Measurements from ENCODE around the gene GPR108. TPM values are rescaled to one million over a fixed set of nuclear protein-coding genes. Genes with fewer than 3 reads are reported as not detected.

Gene GPR108
- total RNA-seq, 3 donors from 2014 or later (not counting 1 experiment from before 2014, with no cell fraction given): 66.1 to 78.0 (median 76.9) TPM

DNA sequence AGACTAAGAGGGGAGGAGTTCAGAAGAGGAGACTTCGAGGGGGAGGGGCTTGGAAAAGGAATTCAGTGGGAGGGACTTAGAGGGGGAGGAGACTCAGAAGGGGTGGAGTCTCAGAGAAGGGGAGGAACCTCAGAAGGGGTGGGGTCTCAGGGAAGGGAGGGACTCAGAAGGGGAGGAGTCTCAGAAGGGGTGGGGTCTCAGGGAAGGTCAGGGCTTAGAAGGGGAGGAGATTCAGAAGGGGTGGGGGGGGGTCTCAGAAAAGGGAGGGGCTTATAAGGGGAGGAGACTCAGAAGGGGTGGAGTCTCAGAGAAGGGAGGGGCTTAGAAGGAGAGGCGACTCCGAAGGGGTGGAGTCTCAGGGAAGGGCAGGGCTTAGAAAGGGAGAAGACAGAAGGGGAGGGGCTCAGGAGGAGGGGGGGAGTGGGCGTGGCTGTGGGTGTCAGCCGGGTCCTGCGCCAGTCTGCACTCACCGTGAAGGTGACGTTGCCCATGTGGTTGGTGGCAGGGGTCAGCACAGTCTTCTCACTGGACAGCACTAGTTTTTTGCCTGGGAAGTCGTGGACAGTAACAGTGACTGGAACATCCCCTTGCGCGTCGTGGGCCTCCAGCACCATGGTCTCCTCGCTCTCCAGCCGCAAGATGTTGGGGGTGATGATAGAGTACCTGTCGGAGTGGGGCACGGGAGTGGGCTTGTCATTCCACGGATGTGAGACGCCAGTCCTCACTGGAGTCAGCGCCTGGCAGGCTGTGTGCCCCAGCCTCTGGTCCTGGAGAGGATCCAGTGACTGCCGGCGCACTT lies 18.4 kb downstream of the GPR108 start:
- H3K4me1 Mint-ChIP-seq: peaks cover 25 to 31% of the 10 kb centered on the region in 2 donors
- H3K4me1 ChIP-seq (ENCODE audit: control insufficient read depth, insufficient read depth, low read length): peaks cover 14% of the 10 kb centered on the region
- DNase-seq: peak in 1 of 2 donors; percentile 62
- ATAC-seq: peak; percentile 80 to 96 (median 83)
- TF ChIP-seq, protein P1, sequence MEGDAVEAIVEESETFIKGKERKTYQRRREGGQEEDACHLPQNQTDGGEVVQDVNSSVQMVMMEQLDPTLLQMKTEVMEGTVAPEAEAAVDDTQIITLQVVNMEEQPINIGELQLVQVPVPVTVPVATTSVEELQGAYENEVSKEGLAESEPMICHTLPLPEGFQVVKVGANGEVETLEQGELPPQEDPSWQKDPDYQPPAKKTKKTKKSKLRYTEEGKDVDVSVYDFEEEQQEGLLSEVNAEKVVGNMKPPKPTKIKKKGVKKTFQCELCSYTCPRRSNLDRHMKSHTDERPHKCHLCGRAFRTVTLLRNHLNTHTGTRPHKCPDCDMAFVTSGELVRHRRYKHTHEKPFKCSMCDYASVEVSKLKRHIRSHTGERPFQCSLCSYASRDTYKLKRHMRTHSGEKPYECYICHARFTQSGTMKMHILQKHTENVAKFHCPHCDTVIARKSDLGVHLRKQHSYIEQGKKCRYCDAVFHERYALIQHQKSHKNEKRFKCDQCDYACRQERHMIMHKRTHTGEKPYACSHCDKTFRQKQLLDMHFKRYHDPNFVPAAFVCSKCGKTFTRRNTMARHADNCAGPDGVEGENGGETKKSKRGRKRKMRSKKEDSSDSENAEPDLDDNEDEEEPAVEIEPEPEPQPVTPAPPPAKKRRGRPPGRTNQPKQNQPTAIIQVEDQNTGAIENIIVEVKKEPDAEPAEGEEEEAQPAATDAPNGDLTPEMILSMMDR (IDR thresholded peaks at IDR 0.05): no peak
- H3K27ac Mint-ChIP-seq: peak overlapping the region in 1 of 2 donors; percentile 9
- 94% methylated on average over 21 of the region's 21 CpGs for WGBS (ENCODE audit: insufficient coverage)
- no peaks in the 10 kb centered on the region for H3K27me3 ChIP-seq (ENCODE audit: control insufficient read depth, insufficient read depth, low read length)
- no peak overlapping the region for H3K4me3 Mint-ChIP-seq
- no peak overlapping the region for H3K27ac ChIP-seq (ENCODE audit: low read length)
- peaks cover 0 to 9% of the 10 kb centered on the region in 2 donors for H3K27me3 Mint-ChIP-seq (ENCODE audit: low read depth in 2 of 2)
- no peaks in the 10 kb centered on the region for H3K9me3 Mint-ChIP-seq
- no peaks in the 10 kb centered on the region for H3K9me3 ChIP-seq (ENCODE audit: control insufficient read depth, insufficient read depth, low read length)
- H3K36me3 Mint-ChIP-seq: no peaks in the 10 kb centered on the region
- intact Hi-C loops (cut with micrococcal nuclease): loop anchor here (5.0 kb wide), 1 partner anchor 42 kb away; no protein-coding TSS in a partner anchor
- H3K4me3 ChIP-seq (ENCODE audit: low read length): no peak overlapping the region
- H3K36me3 ChIP-seq (ENCODE audit: control insufficient read depth, insufficient read depth, low read length): no peaks in the 10 kb centered on the region

DNA sequence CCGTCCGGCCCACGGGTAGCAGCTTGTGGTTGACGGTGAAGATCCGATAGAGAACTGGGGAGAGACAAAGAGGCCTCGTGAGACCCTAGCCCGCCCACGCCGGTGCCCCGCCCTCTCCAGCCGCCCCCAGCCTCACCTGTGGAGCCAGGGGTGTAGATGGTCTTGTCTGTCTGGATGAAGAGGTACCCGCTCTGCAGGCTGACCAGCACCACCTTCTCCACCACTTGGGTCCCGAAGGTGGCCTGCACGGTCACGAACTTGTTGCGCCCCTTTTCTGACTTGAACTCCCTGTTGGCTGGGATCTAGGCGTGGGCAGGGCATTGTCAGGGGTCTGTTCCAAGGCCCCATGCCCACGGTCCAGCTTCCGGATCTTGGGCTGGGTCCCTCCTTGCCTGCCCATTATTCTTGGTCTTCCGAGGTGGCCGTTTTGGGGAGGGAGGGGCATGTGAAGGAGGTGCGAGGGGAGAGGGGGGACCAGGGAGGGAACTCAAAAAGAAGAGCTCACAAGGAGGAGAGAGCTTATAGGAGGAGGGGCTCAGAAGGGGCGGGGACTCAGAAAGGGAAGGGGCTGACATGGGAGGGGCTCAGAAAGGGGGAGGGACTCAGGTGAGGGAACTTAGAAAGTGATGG lies 19.2 kb downstream of the GPR108 start:
- H3K9me3 ChIP-seq (ENCODE audit: control insufficient read depth, insufficient read depth, low read length): no peaks in the 10 kb centered on the region
- ATAC-seq: no peak
- H3K27me3 ChIP-seq (ENCODE audit: control insufficient read depth, insufficient read depth, low read length): no peaks in the 10 kb centered on the region
- no peak for DNase-seq
- no peak overlapping the region for H3K4me3 Mint-ChIP-seq
- no peak overlapping the region for H3K4me3 ChIP-seq (ENCODE audit: low read length)
- H3K27ac Mint-ChIP-seq: no peak overlapping the region
- peaks cover 0 to 6% of the 10 kb centered on the region in 2 donors for H3K27me3 Mint-ChIP-seq (ENCODE audit: low read depth in 2 of 2)
- no peaks in the 10 kb centered on the region for H3K36me3 Mint-ChIP-seq
- peaks cover 20 to 25% of the 10 kb centered on the region in 2 donors for H3K4me1 Mint-ChIP-seq
- H3K9me3 Mint-ChIP-seq: no peaks in the 10 kb centered on the region
- intact Hi-C loops (cut with micrococcal nuclease): loop anchor here (5.0 kb wide), 1 partner anchor 41 kb away; no protein-coding TSS in a partner anchor
- H3K4me1 ChIP-seq (ENCODE audit: control insufficient read depth, insufficient read depth, low read length): peaks cover 7% of the 10 kb centered on the region
- TF ChIP-seq, protein P1 (IDR thresholded peaks at IDR 0.05): no peak
- WGBS (ENCODE audit: insufficient coverage): 78% methylated on average over 23 of the region's 23 CpGs
- H3K36me3 ChIP-seq (ENCODE audit: control insufficient read depth, insufficient read depth, low read length): no peaks in the 10 kb centered on the region
- H3K27ac ChIP-seq (ENCODE audit: low read length): no peak overlapping the region

DNA sequence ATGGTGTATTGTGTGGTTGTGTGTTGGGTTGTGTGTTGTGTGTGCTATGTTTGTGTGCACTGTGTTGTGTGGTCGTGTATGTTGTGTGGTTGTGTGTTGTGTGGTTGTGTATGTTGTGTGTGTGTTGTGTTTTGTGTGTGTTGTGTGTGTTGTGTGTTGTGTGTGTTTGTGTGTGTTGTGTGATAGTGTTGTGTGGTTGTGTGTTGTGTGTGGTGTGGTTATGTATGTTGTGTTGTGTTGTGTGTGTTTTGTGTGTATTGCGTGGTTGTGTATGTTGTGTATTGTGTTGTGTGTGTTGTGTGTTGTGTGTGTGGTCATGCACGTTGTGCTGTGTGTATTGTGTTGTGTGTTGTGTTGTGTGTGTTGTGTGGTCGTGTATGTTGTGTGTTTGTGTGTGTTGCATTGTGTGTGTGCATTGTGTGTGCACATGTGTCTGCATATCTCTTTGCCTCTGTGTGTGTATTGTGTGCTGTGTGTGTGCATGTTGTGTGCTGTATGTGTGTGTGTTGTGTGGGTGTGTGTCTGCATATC lies 19.9 kb downstream of the GPR108 start:
- H3K4me3 Mint-ChIP-seq: no peak overlapping the region
- peaks cover 3% of the 10 kb centered on the region for H3K4me1 ChIP-seq (ENCODE audit: control insufficient read depth, insufficient read depth, low read length)
- no peak overlapping the region for H3K27ac ChIP-seq (ENCODE audit: low read length)
- no peaks in the 10 kb centered on the region for H3K36me3 ChIP-seq (ENCODE audit: control insufficient read depth, insufficient read depth, low read length)
- no peak overlapping the region for H3K4me3 ChIP-seq (ENCODE audit: low read length)
- H3K36me3 Mint-ChIP-seq: no peaks in the 10 kb centered on the region
- H3K27ac Mint-ChIP-seq: peak overlapping the region in 1 of 2 donors; percentile 16
- DNase-seq (no peak), ATAC-seq (no peak)
- WGBS (ENCODE audit: insufficient coverage): 83% methylated on average over 4 of the region's 4 CpGs
- peaks cover 0 to 6% of the 10 kb centered on the region in 2 donors for H3K27me3 Mint-ChIP-seq (ENCODE audit: low read depth in 2 of 2)
- TF ChIP-seq, protein P1 (IDR thresholded peaks at IDR 0.05): no peak
- H3K4me1 Mint-ChIP-seq: peaks cover 20 to 21% of the 10 kb centered on the region in 2 donors
- no peaks in the 10 kb centered on the region for H3K9me3 Mint-ChIP-seq
- no peaks in the 10 kb centered on the region for H3K27me3 ChIP-seq (ENCODE audit: control insufficient read depth, insufficient read depth, low read length)
- intact Hi-C loops (cut with micrococcal nuclease): loop anchor here (5.0 kb wide), 1 partner anchor 40 kb away; no protein-coding TSS in a partner anchor
- H3K9me3 ChIP-seq (ENCODE audit: control insufficient read depth, insufficient read depth, low read length): no peaks in the 10 kb centered on the region

Data from natural killer cell (primary cell).